AG09319 (cell line): ENCODE results near the gene PAFAH2.

Source experiments
- DNase-seq: peaks from one replicate; pipeline ENCODE4 v3.0.0-alpha.2; 2010; ENCODE audit warnings: low read depth; ENCODE audit errors: extremely low read depth
- TF ChIP-seq, protein P1 (sequence below): IDR thresholded peaks from 2 replicates; pipeline ENCODE4 v1.5.1; 2011; ENCODE audit warnings: low read depth, mild to moderate bottlenecking, inconsistent platforms, low read length, moderate library complexity

PAFAH2 gene

DNA sequence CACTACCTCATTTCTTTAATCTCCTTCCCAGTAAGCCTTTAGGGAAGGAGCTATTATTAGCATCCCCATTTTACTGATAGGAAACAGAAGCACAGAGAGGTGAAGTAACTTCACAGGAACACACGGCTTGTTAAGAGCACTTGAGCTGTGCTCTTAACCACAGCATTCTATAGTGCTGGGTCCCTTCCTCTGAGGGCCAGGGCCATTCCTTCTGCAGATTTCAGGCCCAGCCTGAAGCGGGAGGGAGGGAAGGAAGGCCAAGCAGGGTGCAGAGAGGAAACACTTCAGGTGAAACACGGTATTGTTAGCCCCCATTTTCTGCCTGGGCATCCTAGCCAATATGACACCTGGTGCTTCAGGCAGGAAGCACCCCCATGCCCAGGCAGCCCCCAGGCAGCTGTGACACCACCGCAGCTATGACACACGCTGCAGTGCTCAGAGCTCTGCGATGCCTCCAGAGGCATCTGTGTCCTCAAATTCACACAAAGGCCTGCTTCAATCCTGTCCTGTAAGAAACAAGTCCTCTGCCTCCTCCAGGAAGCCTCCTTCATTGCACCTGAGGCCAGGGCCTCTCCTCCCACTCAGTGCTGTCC is 19.2 kb upstream of the PAFAH2 start:
- TF ChIP-seq, protein P1, sequence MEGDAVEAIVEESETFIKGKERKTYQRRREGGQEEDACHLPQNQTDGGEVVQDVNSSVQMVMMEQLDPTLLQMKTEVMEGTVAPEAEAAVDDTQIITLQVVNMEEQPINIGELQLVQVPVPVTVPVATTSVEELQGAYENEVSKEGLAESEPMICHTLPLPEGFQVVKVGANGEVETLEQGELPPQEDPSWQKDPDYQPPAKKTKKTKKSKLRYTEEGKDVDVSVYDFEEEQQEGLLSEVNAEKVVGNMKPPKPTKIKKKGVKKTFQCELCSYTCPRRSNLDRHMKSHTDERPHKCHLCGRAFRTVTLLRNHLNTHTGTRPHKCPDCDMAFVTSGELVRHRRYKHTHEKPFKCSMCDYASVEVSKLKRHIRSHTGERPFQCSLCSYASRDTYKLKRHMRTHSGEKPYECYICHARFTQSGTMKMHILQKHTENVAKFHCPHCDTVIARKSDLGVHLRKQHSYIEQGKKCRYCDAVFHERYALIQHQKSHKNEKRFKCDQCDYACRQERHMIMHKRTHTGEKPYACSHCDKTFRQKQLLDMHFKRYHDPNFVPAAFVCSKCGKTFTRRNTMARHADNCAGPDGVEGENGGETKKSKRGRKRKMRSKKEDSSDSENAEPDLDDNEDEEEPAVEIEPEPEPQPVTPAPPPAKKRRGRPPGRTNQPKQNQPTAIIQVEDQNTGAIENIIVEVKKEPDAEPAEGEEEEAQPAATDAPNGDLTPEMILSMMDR: no peak

DNA sequence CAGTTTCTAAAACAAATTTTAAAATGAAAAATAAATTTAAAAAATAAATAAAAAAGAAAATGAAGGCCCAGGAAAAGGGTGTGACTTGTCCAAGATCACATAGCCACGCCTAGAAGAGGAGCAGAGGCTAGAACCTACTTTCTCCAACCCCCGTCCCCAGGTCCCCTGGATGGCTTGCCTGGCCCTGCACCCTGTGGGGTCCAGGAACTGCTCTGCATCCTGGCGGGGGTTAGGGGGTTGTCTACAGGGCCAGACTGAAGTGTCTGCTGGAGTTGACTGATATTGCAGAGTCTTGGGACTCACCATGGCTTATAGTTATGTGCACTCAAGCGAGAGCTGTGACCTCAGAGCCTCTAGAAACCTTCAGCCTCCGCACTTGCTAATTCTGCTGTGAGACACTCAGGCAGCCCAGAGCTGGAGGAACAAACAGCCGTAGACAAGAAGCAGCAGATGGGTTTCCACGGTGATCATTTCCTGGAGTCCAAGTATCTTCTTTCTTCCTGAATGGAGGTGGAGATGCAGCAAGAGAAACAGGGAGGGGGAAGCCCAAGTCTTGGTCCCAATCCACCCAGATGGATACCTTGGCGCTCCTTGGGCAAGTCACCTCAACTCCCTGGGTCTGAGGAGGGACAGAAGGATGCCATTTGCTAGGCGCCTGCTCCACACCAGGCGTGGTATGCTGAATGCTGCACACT is 18.5 kb upstream of the PAFAH2 start:
- no peak for DNase-seq
- TF ChIP-seq, protein P1: no peak

More for the DNA sequence above, 19.2 kb upstream of the PAFAH2 start:
- DNase-seq: no peak

DNA sequence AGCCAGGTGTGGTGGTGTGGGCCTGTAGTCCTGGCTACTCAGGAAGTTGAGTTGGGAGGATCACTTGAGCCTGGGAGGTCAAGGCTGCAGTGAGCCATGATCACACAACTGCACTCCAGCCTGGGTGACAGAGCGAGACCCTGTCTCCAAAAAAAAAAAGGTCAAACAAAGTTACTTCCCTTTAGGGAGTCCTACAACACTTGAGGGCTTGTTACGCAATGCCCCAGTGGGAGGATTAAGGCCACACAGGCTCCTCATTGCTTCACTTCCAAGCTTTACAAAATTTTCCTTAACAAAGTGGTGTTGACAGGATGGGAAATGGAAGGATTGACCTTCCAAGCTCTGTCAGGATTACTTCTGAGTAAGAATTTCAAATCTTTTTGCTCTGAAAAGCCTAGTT is 17.5 kb upstream of the PAFAH2 start:
- no peak for DNase-seq
- TF ChIP-seq, protein P1: no peak

DNA sequence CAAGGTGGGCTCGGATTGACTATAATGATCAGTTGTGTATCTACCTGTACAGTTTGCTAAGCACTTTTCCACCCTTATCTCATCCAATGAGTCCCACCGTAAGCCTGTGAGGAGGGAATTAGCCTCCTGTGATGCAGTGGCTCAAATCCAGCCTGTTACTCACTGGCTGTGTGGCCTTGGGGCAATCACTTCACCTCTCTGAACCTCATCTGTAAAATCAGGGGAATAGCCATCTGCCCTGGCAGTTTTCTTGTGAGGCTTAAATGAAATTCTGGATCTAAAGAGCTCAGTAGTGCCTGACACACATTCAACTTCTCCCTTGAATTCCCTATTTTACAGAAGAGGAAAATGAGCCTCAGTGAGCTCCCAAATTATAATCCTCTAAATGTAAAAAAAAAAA is 16.3 kb upstream of the PAFAH2 start:
- no peak for DNase-seq
- TF ChIP-seq, protein P1: no peak

DNA sequence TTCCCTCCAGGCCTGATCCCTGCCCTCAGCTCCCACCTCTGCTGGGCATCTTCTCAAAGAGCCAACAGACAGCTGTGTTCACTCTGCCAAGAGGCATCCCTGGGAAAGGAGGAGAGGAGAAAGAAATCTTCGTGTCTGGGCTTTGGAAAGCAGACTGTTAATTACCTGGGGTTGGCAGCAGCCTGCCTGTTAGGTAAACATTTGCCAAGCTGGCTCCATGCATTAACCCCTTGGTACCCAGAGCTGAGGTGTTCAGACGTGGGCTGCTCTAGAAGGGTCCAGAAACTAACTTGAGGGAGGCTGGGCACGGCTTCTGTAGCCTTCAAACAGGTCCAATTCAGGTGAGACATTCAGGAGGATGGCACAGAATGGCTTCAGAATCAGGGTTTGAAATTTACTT is 15.0 kb upstream of the PAFAH2 start:
- TF ChIP-seq, protein P1: no peak
- no peak for DNase-seq

DNA sequence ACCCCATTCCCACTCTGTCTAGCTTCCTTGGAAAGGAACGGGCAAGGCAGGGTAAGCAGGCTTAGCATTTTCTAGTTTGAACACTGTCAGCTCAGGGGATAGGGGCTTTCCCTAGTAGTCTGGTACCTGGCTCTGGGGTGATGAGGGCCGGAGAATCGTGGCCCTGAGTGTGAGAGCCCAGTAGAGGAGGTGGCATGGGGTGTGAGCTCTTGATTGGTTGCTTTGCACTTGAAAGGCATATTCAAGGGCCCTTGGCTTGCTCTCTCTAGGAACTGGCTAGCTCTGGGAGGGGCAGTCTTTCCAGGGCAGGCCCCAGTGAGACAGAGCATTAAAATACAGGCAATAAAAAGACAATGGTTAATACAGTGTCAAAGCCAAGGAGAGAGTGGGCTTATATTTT is 13.0 kb upstream of the PAFAH2 start:
- no peak for DNase-seq
- TF ChIP-seq, protein P1: no peak

DNA sequence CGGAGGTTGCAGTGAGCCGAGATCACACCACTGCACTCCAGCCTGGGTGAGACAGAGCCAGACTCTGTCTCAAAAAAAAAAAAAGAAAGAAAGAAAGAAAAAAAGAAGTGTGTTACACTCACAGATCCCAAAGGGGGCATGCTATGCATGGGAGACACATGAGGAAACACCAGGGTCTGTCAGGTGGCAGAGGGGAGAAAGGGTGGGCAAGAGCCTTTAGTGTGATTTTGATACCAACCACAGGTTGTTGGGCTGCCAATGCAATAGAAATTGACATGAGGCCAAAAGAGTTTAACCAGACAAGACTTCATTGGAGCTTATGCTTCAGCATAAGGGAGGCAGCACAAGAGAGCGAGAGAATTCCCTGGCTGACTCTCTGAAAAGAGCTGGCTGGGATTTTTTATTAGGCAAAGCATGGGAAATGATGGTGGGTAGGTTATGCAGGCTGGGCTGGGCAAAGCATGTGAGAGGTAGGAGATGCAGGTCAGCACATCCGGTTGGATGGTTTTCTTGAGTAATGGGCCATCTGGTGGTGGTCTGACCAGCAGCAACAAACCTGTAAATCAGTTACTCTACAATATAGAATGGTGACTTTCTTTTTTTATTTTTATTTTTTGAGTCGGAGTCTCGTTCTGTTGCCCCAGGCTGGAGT is 12.1 kb upstream of the PAFAH2 start:
- no peak for DNase-seq
- TF ChIP-seq, protein P1: no peak
